ENCODE data around the gene SSBP2.
A peak's percentile ranks its signal among the peaks of the same experiment; 100 is the strongest.
"Not testable (repeated sequence)": the region's sequence is repeated elsewhere in the genome, so short reads cannot be mapped to it uniquely, and the experiment has no call there.

SSBP2 gene

GRCh38 chr5:81729276-81729675, 21.6 kb downstream of the SSBP2 start:
- DNase-seq (ENCODE audit: low spot score), result no peak

GRCh38 chr5:81728301-81728700, 22.6 kb downstream of the SSBP2 start:
- DNase-seq (ENCODE audit: low spot score), result no peak

GRCh38 chr5:81726297-81726696, 24.6 kb downstream of the SSBP2 start:
- DNase-seq (ENCODE audit: low spot score), result no peak

DNA sequence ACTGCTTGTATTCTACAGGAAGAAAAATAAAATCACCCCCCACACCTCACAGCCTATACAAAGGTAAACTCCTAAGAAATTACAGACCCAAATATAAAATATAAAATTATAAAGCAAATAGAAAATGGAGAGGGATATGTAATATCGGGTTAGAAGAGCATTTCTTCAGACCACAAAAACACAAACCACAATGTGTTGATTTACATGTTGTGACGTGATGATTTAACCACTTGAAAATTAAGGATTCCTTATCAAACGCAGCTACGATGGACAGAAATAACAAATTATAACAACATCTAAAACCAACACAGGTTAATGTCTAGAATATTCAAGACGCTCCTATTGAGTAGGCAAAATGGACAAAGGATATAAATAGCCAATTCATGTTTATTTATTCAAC, 26.3 kb downstream of the SSBP2 start:
- DNase-seq (ENCODE audit: low spot score), result no peak

- DNase-seq (ENCODE audit: low spot score), result no peak
These were observed 26.8 kb downstream of the SSBP2 start for GRCh38 chr5:81724108-81724507.

- DNase-seq (ENCODE audit: low spot score), result no peak
These were observed 29.8 kb downstream of the SSBP2 start for GRCh38 chr5:81721049-81721448.

DNA sequence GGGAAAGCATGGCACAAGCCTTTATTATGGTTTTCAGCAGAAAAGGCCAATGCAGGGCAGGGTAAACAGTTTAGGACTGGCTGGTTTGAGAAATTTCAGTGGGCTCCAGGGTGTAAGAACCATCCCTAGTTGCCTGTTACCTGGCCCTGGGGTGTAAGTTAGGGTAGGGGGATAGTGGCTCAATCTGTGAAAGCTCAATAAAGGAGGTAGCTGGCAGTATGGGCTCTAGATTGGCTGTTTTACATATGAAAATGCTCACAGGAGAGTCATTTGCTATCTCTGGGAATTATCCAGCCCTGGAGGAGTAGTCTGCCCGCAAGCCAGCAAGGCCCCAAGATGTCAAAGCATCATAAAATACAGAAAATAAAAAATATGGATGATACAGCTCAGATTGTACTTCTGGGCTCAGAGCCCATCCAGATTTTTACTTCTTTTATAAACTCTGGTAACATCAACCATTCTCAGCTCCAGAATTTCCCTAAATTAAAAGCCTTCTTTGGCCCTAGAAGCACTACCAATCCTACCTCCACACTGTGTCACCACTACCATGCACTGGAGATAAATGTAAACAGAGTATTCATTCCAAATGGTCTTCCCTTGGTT, 31.1 kb downstream of the SSBP2 start:
- DNase-seq (ENCODE audit: low spot score), result no peak

- no peak for DNase-seq (ENCODE audit: low spot score)
These were observed 32.6 kb downstream of the SSBP2 start for GRCh38 chr5:81718300-81718699.

GRCh38 chr5:81717860-81718259, 33.0 kb downstream of the SSBP2 start:
- no peak for DNase-seq (ENCODE audit: low spot score)

GRCh38 chr5:81717226-81717625, 33.7 kb downstream of the SSBP2 start:
- DNase-seq (ENCODE audit: low spot score), result no peak

DNA sequence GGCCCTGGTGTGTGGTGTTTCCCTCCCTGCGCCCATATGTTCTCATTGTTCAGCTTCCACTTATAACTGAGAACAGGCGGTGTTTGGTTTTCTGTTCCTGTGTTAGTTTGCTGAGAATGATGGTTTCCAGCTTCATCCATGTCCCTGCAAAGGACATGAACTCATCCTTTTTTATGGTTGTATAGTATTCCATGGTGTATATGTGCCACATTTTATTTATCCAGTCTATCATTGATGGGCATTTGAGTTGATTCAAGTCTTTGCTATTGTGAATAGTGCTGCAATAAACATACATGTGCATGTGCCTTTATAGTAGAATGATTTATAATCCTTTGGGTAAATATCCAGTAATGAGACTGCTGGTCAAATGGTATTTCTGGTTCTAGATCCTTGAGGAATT, 36.8 kb downstream of the SSBP2 start:
- not testable (repeated sequence) for DNase-seq (ENCODE audit: low spot score)

DNA sequence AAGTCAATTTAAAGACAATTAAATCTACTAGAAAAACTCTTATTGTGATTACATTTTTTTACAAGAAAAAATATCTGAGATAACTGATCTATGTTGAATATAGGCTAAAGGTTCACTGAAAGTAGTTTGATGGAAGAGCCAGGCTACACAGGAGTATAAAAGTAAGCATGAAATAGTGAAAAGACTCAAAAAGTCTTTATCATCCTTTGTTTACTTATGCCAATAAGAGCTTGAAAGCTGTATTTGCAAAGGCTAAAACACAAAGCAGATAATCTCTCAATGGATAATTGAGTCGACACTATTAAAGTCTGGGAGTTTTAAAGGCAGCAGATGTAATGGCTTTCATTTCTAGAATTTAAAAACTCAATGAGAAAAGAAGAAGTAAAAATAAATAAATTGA, 42.0 kb downstream of the SSBP2 start:
- no peak for DNase-seq (ENCODE audit: low spot score)

- no peak for DNase-seq (ENCODE audit: low spot score)
These were observed 47.1 kb downstream of the SSBP2 start for GRCh38 chr5:81703840-81704239.

GRCh38 chr5:81700166-81700565, 50.7 kb downstream of the SSBP2 start:
- no peak for DNase-seq (ENCODE audit: low spot score)

- no peak for DNase-seq (ENCODE audit: low spot score)
These were observed 52.1 kb downstream of the SSBP2 start for GRCh38 chr5:81698813-81699212.

GRCh38 chr5:81696418-81697397, 54.2 kb downstream of the SSBP2 start:
- DNase-seq (ENCODE audit: low spot score), result peak; percentile 28

DNA sequence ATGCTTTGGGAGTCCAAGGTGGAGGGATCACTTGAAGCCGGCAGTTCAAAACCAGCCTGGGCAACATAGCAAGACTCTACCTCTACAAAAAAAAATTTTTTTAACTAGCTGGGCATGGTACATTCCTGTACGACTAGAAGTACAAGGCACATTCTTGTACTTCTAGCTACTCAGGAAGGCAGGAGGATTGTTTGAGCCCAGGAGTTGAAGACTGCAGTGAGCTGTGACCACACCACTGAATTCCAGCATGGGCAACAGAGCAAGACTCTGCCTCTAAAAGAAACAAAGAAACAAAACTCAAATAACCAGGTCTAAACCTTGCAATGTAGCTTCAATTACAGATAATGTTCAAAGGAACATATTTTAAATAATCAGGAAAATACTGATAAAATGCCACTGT, 56.2 kb downstream of the SSBP2 start:
- no peak for DNase-seq (ENCODE audit: low spot score)

DNA sequence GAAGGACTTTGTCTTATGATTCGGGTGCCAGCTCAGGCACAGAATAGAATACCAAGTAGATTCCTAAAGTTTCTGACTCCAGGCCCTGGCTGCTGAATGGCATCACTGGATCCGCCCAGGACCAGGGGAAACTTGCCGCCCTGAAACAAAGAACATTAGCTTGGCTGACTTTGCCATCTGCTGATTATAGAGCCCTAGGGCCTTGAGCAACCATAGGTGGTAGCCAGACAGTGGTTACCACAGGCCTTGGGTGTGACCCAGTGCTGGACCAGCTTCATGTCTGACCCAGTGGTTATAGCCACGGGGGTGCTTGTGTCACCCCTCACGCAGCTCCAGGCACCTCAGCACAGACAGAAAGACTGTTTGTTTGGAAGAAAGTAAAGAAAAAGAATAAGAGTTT, 62.7 kb downstream of the SSBP2 start:
- DNase-seq (ENCODE audit: low spot score), result no peak

DNA sequence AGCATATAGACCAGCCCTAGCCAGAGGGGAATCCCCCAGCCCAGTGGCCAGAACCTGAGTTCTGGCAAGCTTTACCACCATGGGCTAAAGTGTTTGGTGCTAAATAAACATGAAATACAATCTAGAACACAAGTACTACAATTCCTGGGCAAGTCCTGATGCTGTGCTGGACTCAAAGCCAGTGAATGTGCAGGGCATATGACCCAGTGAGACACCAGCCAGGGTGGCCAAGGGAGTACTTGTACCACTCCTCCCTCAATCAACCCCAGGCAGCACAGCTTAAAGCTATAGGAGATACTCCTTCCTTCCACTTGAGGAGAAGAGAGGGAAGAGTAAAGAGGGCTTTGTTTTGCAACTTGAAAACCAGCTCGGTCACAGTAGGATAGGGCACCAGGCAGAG, 63.6 kb downstream of the SSBP2 start:
- no peak for DNase-seq (ENCODE audit: low spot score)

DNA sequence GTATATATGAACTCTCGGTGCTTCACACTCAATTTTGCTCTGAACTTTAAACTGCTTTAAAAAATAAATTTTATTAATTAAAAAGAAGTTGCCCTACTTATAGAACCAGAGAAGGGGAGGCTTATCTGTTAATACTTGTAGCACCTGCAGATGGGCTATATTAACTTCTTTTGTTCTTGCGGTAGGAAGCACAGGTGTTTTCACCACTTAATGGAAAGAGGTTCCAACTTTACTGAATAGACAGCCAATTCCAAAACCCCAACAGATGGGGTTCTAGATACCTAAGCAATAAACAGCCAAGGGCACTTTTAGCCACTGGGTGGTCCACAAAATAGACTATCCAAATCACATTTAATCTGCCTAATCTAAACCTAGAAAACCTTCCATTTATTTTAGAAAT, 65.4 kb downstream of the SSBP2 start:
- no peak for DNase-seq (ENCODE audit: low spot score)

- DNase-seq (ENCODE audit: low spot score), result no peak
These were observed 71.0 kb downstream of the SSBP2 start for GRCh38 chr5:81679885-81680284.

DNA sequence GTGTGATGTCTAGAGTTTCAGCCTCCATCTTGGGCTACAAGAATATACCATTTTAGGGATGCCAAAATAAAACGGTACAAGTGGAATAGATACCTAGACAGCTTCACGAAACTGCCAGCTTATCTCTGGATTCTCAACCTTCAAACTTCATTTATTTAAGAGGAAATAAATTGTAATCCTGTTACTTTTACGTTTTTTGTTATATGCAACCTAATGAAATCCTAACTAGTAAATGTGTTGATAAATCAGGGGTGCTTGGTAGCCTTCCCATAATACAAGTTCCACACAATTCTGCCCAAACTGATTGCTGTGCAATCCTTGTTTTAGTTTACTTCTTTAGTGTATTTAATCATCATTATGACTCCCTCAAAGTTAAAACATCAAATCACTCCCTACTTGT, 75.5 kb downstream of the SSBP2 start:
- no peak for DNase-seq (ENCODE audit: low spot score)

- no peak for DNase-seq (ENCODE audit: low spot score)
These were observed 85.1 kb downstream of the SSBP2 start for GRCh38 chr5:81665795-81666194.

- not testable (repeated sequence) for DNase-seq (ENCODE audit: low spot score)
These were observed 90.3 kb downstream of the SSBP2 start for GRCh38 chr5:81660624-81661023.

Data from cerebellar cortex (tissue), 1 donor.